HepG2 (cell line): ENCODE results near the gene ARMC5. TPM values are rescaled to one million over a fixed set of nuclear protein-coding genes. Genes with fewer than 3 reads are reported as not detected.

ENCODE experiments used
- ATAC-seq: fragments of 200-7000 bp; cut with Tn5 transposase; 3 replicates; pipeline ENCODE4 v1.9.1; 2020; ENCODE audit warnings: mild to moderate bottlenecking, moderate library complexity
- BruUV-seq: library from RNA; stranded (reverse); fragments of 400-500 nt; replicated peaks from 2 replicates; lab custom pipeline; 2021; lab: Mats Ljungman, UMichigan
- CTCF ChIA-PET: fragments of 300-600 bp; formaldehyde crosslinking; extraction: SDS; loops from one replicate; lab custom pipeline; 2021; ENCODE audit warnings: low total read pairs, inconsistent platforms, low intra/inter-chr PET ratio; lab: Yijun Ruan, JAX
- POLR2A ChIA-PET: fragments of 350-600 bp; sonication (Branson Sonifier 250); formaldehyde crosslinking; loops from one replicate; lab custom pipeline; 2020; ENCODE audit warnings: antibody characterized with exemption, inconsistent platforms; lab: Yijun Ruan, JAX
- DNase-seq: peaks from one replicate; pipeline ENCODE4 v3.0.0-alpha.2; 2015; ENCODE audit warnings: low spot score
- FAIRE-seq: peaks from 3 replicates; lab custom pipeline; 2011; peaks lifted over from hg19 to GRCh38; lab: Jason Lieb, UNC
- H2AFZ ChIP-seq: one replicate; pipeline ENCODE4 v1.6.1; 2011; ENCODE audit warnings: low read length, inconsistent platforms
- H3K27ac ChIP-seq: fragments of 300-600 bp; 3 replicates; pipeline ENCODE4 v1.8.0; 2011; ENCODE audit warnings: mixed run types, mild to moderate bottlenecking, mixed read lengths, low read length, inconsistent platforms; ENCODE audit not compliant: insufficient read depth; ENCODE audit errors: extremely low read length
- H3K27me3 ChIP-seq, 2 experiments: fragments of 200-600 bp in 1 of 2; 2 replicates in 1 of 2; 3 replicates in 1 of 2; pipeline versions ENCODE4 v1.6.0 to v1.8.0; 2011; ENCODE audit warnings: low read length in 2 of 2, mild to moderate bottlenecking in 2 of 2, moderate library complexity in 2 of 2, inconsistent platforms in 1 of 2; ENCODE audit not compliant: insufficient read depth in 2 of 2, control insufficient read depth in 1 of 2
- H3K36me3 ChIP-seq, 2 experiments: fragments of 200-600 bp in 1 of 2; replicated peaks in 1 of 2; 2 replicates in 1 of 2; 3 replicates in 1 of 2; pipeline versions ENCODE4 v1.5.1 to v1.8.0; 2011; ENCODE audit warnings: low read length in 2 of 2, inconsistent platforms in 1 of 2; ENCODE audit not compliant: insufficient read depth in 2 of 2, control insufficient read depth in 1 of 2
- H3K4me1 ChIP-seq: 2 replicates; pipeline ENCODE4 v1.5.1; 2012; ENCODE audit warnings: low read length, inconsistent platforms; ENCODE audit not compliant: insufficient read depth
- H3K4me2 ChIP-seq: 2 replicates; pipeline ENCODE4 v1.6.0; 2011; ENCODE audit warnings: low read depth, low read length, inconsistent platforms
- H3K4me3 ChIP-seq, 3 experiments: fragments of 200-600 bp in 1 of 3; sonication (generic), shearing (Covaris generic) in 1 of 3; replicated peaks in 1 of 3; 2 replicates each; pipeline ENCODE4 v1.5.1; 2011 to 2016; ENCODE audit warnings: low read length in 3 of 3, inconsistent platforms in 2 of 3, low read depth in 2 of 3, mild to moderate bottlenecking in 2 of 3, control low read depth in 1 of 3, mixed read lengths in 1 of 3; ENCODE audit not compliant: insufficient read depth in 1 of 3
- H3K79me2 ChIP-seq: one replicate; pipeline ENCODE4 v1.6.1; 2011; ENCODE audit warnings: low read length, inconsistent platforms; ENCODE audit not compliant: insufficient read depth
- H3K9ac ChIP-seq: 2 replicates; pipeline ENCODE4 v1.6.0; 2011; ENCODE audit warnings: mild to moderate bottlenecking, low read depth, low read length, inconsistent platforms; ENCODE audit not compliant: insufficient read depth
- H3K9me3 ChIP-seq: 2 replicates; pipeline ENCODE4 v1.5.1; 2012; ENCODE audit warnings: mild to moderate bottlenecking, low read length
- H4K20me1 ChIP-seq: 2 replicates; pipeline ENCODE4 v1.6.0; 2011; ENCODE audit warnings: inconsistent platforms, mild to moderate bottlenecking, low read length, moderate library complexity; ENCODE audit not compliant: insufficient read depth
- HMGA1 ChIP-seq: sonication (generic); formaldehyde crosslinking; conservative IDR thresholded peaks from 2 replicates; pipeline ENCODE4 v1.4.0; 2020; ENCODE audit warnings: missing genetic modification reagents
- HOXA5 ChIP-seq: sonication (generic); formaldehyde crosslinking; IDR thresholded peaks from 2 replicates; pipeline ENCODE4 v1.4.0; 2020; ENCODE audit warnings: missing genetic modification reagents
- KDM2A ChIP-seq: sonication (generic); formaldehyde crosslinking; IDR thresholded peaks from 2 replicates; pipeline ENCODE4 v1.4.0; 2020; ENCODE audit warnings: low read depth, missing genetic modification reagents, borderline replicate concordance
- PRPF4 ChIP-seq: fragments of 200-400 bp; formaldehyde crosslinking; IDR thresholded peaks from 2 replicates; pipeline ENCODE4 v1.6.1; 2016; ENCODE audit warnings: low read length, low read depth; ENCODE audit not compliant: poor library complexity, severe bottlenecking
- TARDBP ChIP-seq: sonication (generic); formaldehyde crosslinking; IDR thresholded peaks from 2 replicates; pipeline ENCODE4 v1.8.0; 2022; ENCODE audit warnings: mild to moderate bottlenecking, missing genetic modification reagents
- TBX2 ChIP-seq: sonication (generic); formaldehyde crosslinking; IDR thresholded peaks from 2 replicates; pipeline ENCODE4 v1.5.0; 2020; ENCODE audit warnings: missing genetic modification reagents, mild to moderate bottlenecking, borderline replicate concordance
- ZBTB42 ChIP-seq: sonication (generic); formaldehyde crosslinking; IDR thresholded peaks from 2 replicates; pipeline ENCODE4 v1.5.0; 2020; ENCODE audit warnings: mild to moderate bottlenecking, missing genetic modification reagents
- ZNF513 ChIP-seq: sonication (generic); formaldehyde crosslinking; conservative IDR thresholded peaks from 2 replicates; pipeline ENCODE4 v1.5.0; 2020; ENCODE audit warnings: missing genetic modification reagents
- ZNF737 ChIP-seq: sonication (generic); formaldehyde crosslinking; IDR thresholded peaks from 2 replicates; pipeline ENCODE4 v1.5.0; 2020; ENCODE audit warnings: missing genetic modification reagents, mild to moderate bottlenecking, borderline replicate concordance
- ZNF792 ChIP-seq: IDR thresholded peaks from 2 replicates; pipeline ENCODE4 v1.6.1; 2016
- WGBS: methylation state at CpG from one replicate; pipeline ENCODE4 v1.1.6; 2017; ENCODE audit warnings: low lambda C conversion rate; 5-methylcytosine and 5-hydroxymethylcytosine counted together
- in situ Hi-C: cut with HindIII; loops from 2 replicates; pipeline ENCODE4 v1.10.0; 2017; ENCODE audit warnings: low pct_unique_long_range_greater_than_20kb; ENCODE audit not compliant: extremely low pct_ligation_motif_present
- intact Hi-C: fragments of 100-400 bp; cut with micrococcal nuclease; formaldehyde crosslinking; loops from one replicate; pipeline ENCODE4 v1.10.0; 2022; ENCODE audit not compliant: unreplicated experiment
- polyA plus RNA-seq, 8 experiments: library from polyadenylated mRNA; depleted of rRNA in 3 of 8; stranded (reverse) in 7 of 8; unstranded in 1 of 8; fragments of >200 nt; fragmentation: Illumina TruSeq in 4 of 8; extraction: Trizol in 4 of 8; gene quantifications; 2 replicates each; pipeline versions ENCODE4 v1.2.1 to v1.2.3, GENCODE V29; 2011 to 2016; ENCODE audit warnings: low read depth in 4 of 8, missing spikeins in 1 of 8, mixed read lengths in 1 of 8; ENCODE audit not compliant: insufficient read depth in 1 of 8
- total RNA-seq, 5 experiments: library from RNA; depleted of rRNA; stranded (reverse); fragments of >200 nt; fragmentation: Illumina TruSeq; extraction: Trizol; gene quantifications; 2 replicates each; pipeline ENCODE4 v1.2.3, GENCODE V29; 2016; ENCODE audit warnings: low read depth in 1 of 5

ARMC5 gene
- total and polyA plus RNA-seq, 2 of the 13 experiments (the other 11 are each of a cell fraction or from before 2014, with no cell fraction given) = 10.8 to 22.3 TPM

GRCh38 chr16:31470615-31471014, 11.3 kb downstream of the ARMC5 start (continued):
- TF ChIP-seq ZNF513 (CRISPR knock-in tag) (no peak), ZNF737 (CRISPR knock-in tag) (no peak), PRPF4 (no peak), ZNF792 (CRISPR knock-in tag) (no peak), KDM2A (CRISPR knock-in tag) (no peak), HMGA1 (CRISPR knock-in tag) (no peak), TARDBP (CRISPR knock-in tag) (no peak)

GRCh38 chr16:31471241-31471874, 12.1 kb downstream of the ARMC5 start:
- H3K9ac ChIP-seq = peak overlapping the region; percentile 50; the same call in 1 of the 2 replicates
- H3K27ac ChIP-seq = no peak overlapping the region
- H3K79me2 ChIP-seq = no peaks in the 10 kb centered on the region
- H2AFZ ChIP-seq = peak overlapping the region; percentile 30
- DNase-seq = no peak
- peaks cover 42% of the 10 kb centered on the region for H3K4me1 ChIP-seq
- H3K4me3 ChIP-seq = peak overlapping the region; percentile 53 to 74 (median 61)
- no peaks in the 10 kb centered on the region for H3K9me3 ChIP-seq
- POLR2A ChIA-PET = interaction anchor here (0.8 to 1.3 kb wide), 4 partner anchors 12 to 37 kb away, joined by 3 to 13 read pairs (median 3); partner anchors contain the start of genes ARMC5 and RUSF1
- in situ Hi-C loops (no loop called here), intact Hi-C loops (no loop called here)
- H4K20me1 ChIP-seq = no peaks in the 10 kb centered on the region
- no peak; the same call in 1 of the 3 replicates for ATAC-seq
- H3K27me3 ChIP-seq = peaks cover 0 to 7% of the 10 kb centered on the region in 2 experiments; a peak in 1 of 5 replicates
- peak overlapping the region; percentile 82 for H3K4me2 ChIP-seq
- CTCF ChIA-PET = no interaction called here
- BruUV-seq = no TSS peak
- no peak for FAIRE-seq
- 49% methylated on average over 14 of the region's 15 CpGs for WGBS
- TF ChIP-seq TBX2 (CRISPR knock-in tag) (0 out of 2 replicates have a peak, but pooled peaks have one; percentile 11), ZBTB42 (CRISPR knock-in tag) (no peak), HOXA5 (0 out of 2 replicates have a peak, but pooled peaks have one; percentile 13)
- peaks cover 2 to 9% of the 10 kb centered on the region in 2 experiments; a peak in 4 of 5 replicates for H3K36me3 ChIP-seq
